ENCODE data around the gene ADAR.

ADAR gene

GRCh38 chr1:154583773-154584172, 24.2 kb downstream of the ADAR start:
- DNase-seq (ENCODE audit: low read depth in 3 of 3): no peak

GRCh38 chr1:154582885-154583284, 25.1 kb downstream of the ADAR start:
- DNase-seq (ENCODE audit: low read depth in 3 of 3): no peak

GRCh38 chr1:154581766-154582165, 26.2 kb downstream of the ADAR start:
- DNase-seq (ENCODE audit: low read depth in 3 of 3): no peak

GRCh38 chr1:154579374-154579773, 28.6 kb downstream of the ADAR start:
- no peak for DNase-seq (ENCODE audit: low read depth in 3 of 3)

GRCh38 chr1:154578058-154578418, 29.9 kb downstream of the ADAR start:
- no peak for DNase-seq (ENCODE audit: low read depth in 3 of 3)

- no peak for DNase-seq (ENCODE audit: low read depth in 3 of 3)
These were observed 30.5 kb downstream of the ADAR start for GRCh38 chr1:154577346-154578057.

- DNase-seq (ENCODE audit: low read depth in 3 of 3): no peak
These were observed 31.9 kb downstream of the ADAR start for GRCh38 chr1:154575951-154576566.

GRCh38 chr1:154575147-154575927, 32.6 kb downstream of the ADAR start:
- DNase-seq (ENCODE audit: low read depth in 3 of 3): no peak

GRCh38 chr1:154574716-154575115, 33.3 kb downstream of the ADAR start:
- DNase-seq (ENCODE audit: low read depth in 3 of 3): no peak

GRCh38 chr1:154573168-154573510, 34.8 kb downstream of the ADAR start:
- no peak for DNase-seq (ENCODE audit: low read depth in 3 of 3)

- no peak for DNase-seq (ENCODE audit: low read depth in 3 of 3)
These were observed 35.4 kb downstream of the ADAR start for GRCh38 chr1:154572468-154573167.

GRCh38 chr1:154571964-154572288, 36.1 kb downstream of the ADAR start:
- no peak for DNase-seq (ENCODE audit: low read depth in 3 of 3)

GRCh38 chr1:154571244-154571963, 36.6 kb downstream of the ADAR start:
- no peak for DNase-seq (ENCODE audit: low read depth in 3 of 3)

- DNase-seq (ENCODE audit: low read depth in 3 of 3): no peak
These were observed 39.7 kb downstream of the ADAR start for GRCh38 chr1:154568157-154568815.

GRCh38 chr1:154567386-154568156, 40.4 kb downstream of the ADAR start, which contains the start of gene CHRNB2:
CHRNB2 (plus strand) TSS chr1:154567778; CDS start chr1:154568045, 267 bp downstream.
- DNase-seq (ENCODE audit: low read depth in 3 of 3): peak; percentile 34 to 52 (median 39)

GRCh38 chr1:154565876-154566275, 42.1 kb downstream of the ADAR start:
- DNase-seq (ENCODE audit: low read depth in 3 of 3): no peak

- DNase-seq (ENCODE audit: low read depth in 3 of 3): peak; percentile 54 to 77 (median 67)
These were observed 48.4 kb downstream of the ADAR start for GRCh38 chr1:154559466-154560044.

- DNase-seq (ENCODE audit: low read depth in 3 of 3): peak; percentile 99 to 100 (median 99)
These were observed 49.1 kb downstream of the ADAR start for GRCh38 chr1:154558720-154559465.

All from stimulated activated CD4-positive, alpha-beta T cell treated with anti-CD3 and anti-CD28 coated beads, TNF-alpha, amount 100 ng/mL, for 4 hours (primary cell).